Astrocyte (in vitro differentiated cells and primary cell): ENCODE data around the gene MYO16. TPM values are rescaled to one million over a fixed set of nuclear protein-coding genes. Genes with fewer than 3 reads are reported as not detected.

Experiments used
- DNase-seq: peaks from one replicate; pipeline ENCODE4 v3.0.0-alpha.2; 2010; ENCODE audit warnings: low read depth
- FAIRE-seq: peaks from 2 replicates; lab custom pipeline; 2011; peaks lifted over from hg19 to GRCh38; lab: Jason Lieb, UNC
- H2AFZ ChIP-seq: 2 replicates; pipeline ENCODE4 v1.6.0; 2012; ENCODE audit warnings: low read depth, low read length, inconsistent platforms
- H3K27ac ChIP-seq: 2 replicates; pipeline ENCODE4 v1.5.1; 2011; ENCODE audit warnings: low read depth, low read length, inconsistent platforms
- H3K27me3 ChIP-seq: 2 replicates; pipeline ENCODE4 v1.6.0; 2011; ENCODE audit warnings: low read length, inconsistent platforms; ENCODE audit not compliant: insufficient read depth
- H3K36me3 ChIP-seq: 2 replicates; pipeline ENCODE4 v1.5.1; 2011; ENCODE audit warnings: low read length, inconsistent platforms; ENCODE audit not compliant: insufficient read depth
- H3K4me1 ChIP-seq: 2 replicates; pipeline ENCODE4 v1.5.1; 2011; ENCODE audit warnings: low read length, inconsistent platforms; ENCODE audit not compliant: insufficient read depth
- H3K4me2 ChIP-seq: 2 replicates; pipeline ENCODE4 v1.6.0; 2012; ENCODE audit warnings: low read length, inconsistent platforms
- H3K4me3 ChIP-seq: 2 replicates; pipeline ENCODE4 v1.5.1; 2011; ENCODE audit warnings: low read depth, mild to moderate bottlenecking, low read length, inconsistent platforms; ENCODE audit not compliant: insufficient read depth
- H3K79me2 ChIP-seq: 2 replicates; pipeline ENCODE4 v1.6.0; 2012; ENCODE audit warnings: mild to moderate bottlenecking, low read length, inconsistent platforms; ENCODE audit not compliant: insufficient read depth
- H3K9ac ChIP-seq: 2 replicates; pipeline ENCODE4 v1.6.0; 2012; ENCODE audit warnings: mild to moderate bottlenecking, low read length, inconsistent platforms
- H3K9me3 ChIP-seq: 2 replicates; pipeline ENCODE4 v1.5.1; 2012; ENCODE audit warnings: low read depth, mild to moderate bottlenecking, low read length, inconsistent platforms; ENCODE audit not compliant: insufficient read depth
- H4K20me1 ChIP-seq: 2 replicates; pipeline ENCODE4 v1.6.0; 2012; ENCODE audit warnings: low read length, inconsistent platforms; ENCODE audit not compliant: insufficient read depth
- H3K27ac Mint-ChIP-seq: one replicate; pipeline ENCODE4 v1.8.0; 2021; ENCODE audit warnings: mild to moderate bottlenecking, mixed read lengths; ENCODE audit not compliant: unreplicated experiment
- H3K27me3 Mint-ChIP-seq: one replicate; pipeline ENCODE4 v1.8.0; 2021; ENCODE audit warnings: low read depth, mixed read lengths; ENCODE audit not compliant: unreplicated experiment
- H3K36me3 Mint-ChIP-seq: one replicate; pipeline ENCODE4 v1.8.0; 2021; ENCODE audit warnings: low read depth, mixed read lengths; ENCODE audit not compliant: unreplicated experiment
- H3K4me1 Mint-ChIP-seq: one replicate; pipeline ENCODE4 v1.8.0; 2021; ENCODE audit warnings: low read depth, mixed read lengths; ENCODE audit not compliant: unreplicated experiment
- H3K4me3 Mint-ChIP-seq: one replicate; pipeline ENCODE4 v1.8.0; 2021; ENCODE audit warnings: mild to moderate bottlenecking, moderate library complexity, mixed read lengths; ENCODE audit not compliant: unreplicated experiment
- H3K9me3 Mint-ChIP-seq: one replicate; pipeline ENCODE4 v1.8.0; 2021; ENCODE audit warnings: mild to moderate bottlenecking, mixed read lengths; ENCODE audit not compliant: unreplicated experiment
- EZH2 ChIP-seq: IDR thresholded peaks from 2 replicates; pipeline ENCODE4 v1.6.1; 2012; ENCODE audit warnings: mild to moderate bottlenecking, low read length, inconsistent platforms; ENCODE audit not compliant: insufficient read depth
- total RNA-seq: library from RNA; stranded (reverse); gene quantifications from 2 replicates; pipeline ENCODE4 v1.2.1, GENCODE V29; 2021
- TF ChIP-seq, protein P1 (sequence below): IDR thresholded peaks from 2 replicates; pipeline ENCODE4 v1.5.1; 2011; ENCODE audit warnings: low read depth, mild to moderate bottlenecking, inconsistent platforms, low read length, moderate library complexity; ENCODE audit not compliant: insufficient read depth

MYO16 gene
- total RNA-seq, 1 donor from 2014 or later = 0.14 TPM

DNA sequence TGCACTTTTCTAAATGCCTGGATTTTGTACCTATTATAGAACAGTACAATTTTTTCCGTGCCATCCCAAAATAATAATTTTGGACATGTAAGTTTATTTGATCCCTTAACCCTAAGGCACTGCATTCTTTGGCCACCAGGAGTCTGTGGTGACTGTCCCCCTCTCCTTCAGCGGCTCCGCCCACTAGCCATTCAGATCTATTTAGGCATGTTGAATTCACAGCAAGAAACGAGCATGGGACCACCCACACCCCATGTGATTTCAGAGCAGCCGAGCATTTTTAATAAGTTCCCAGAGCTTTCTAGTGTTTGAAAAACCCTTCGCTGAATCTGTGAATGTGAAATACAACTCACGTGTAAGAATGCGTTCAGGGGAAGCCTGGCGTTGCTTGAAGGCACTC lies 567.5 kb downstream of the MYO16 start:
- H3K4me1 ChIP-seq = no peaks in the 10 kb centered on the region
- no peak for TF ChIP-seq EZH2
- TF ChIP-seq, protein P1, sequence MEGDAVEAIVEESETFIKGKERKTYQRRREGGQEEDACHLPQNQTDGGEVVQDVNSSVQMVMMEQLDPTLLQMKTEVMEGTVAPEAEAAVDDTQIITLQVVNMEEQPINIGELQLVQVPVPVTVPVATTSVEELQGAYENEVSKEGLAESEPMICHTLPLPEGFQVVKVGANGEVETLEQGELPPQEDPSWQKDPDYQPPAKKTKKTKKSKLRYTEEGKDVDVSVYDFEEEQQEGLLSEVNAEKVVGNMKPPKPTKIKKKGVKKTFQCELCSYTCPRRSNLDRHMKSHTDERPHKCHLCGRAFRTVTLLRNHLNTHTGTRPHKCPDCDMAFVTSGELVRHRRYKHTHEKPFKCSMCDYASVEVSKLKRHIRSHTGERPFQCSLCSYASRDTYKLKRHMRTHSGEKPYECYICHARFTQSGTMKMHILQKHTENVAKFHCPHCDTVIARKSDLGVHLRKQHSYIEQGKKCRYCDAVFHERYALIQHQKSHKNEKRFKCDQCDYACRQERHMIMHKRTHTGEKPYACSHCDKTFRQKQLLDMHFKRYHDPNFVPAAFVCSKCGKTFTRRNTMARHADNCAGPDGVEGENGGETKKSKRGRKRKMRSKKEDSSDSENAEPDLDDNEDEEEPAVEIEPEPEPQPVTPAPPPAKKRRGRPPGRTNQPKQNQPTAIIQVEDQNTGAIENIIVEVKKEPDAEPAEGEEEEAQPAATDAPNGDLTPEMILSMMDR = peak; percentile 12
- H3K4me3 ChIP-seq = no peak overlapping the region
- H3K27ac ChIP-seq = no peak overlapping the region
- H2AFZ ChIP-seq = no peak overlapping the region
- DNase-seq = no peak
- no peaks in the 10 kb centered on the region for H3K36me3 Mint-ChIP-seq
- FAIRE-seq = no peak
- peaks cover 14% of the 10 kb centered on the region for H3K4me1 Mint-ChIP-seq
- H3K4me2 ChIP-seq = no peak overlapping the region
- H3K9me3 ChIP-seq = no peaks in the 10 kb centered on the region
- no peak overlapping the region for H3K9ac ChIP-seq
- H3K36me3 ChIP-seq = no peaks in the 10 kb centered on the region
- H3K27ac Mint-ChIP-seq = no peak overlapping the region
- H4K20me1 ChIP-seq = no peaks in the 10 kb centered on the region
- no peaks in the 10 kb centered on the region for H3K27me3 Mint-ChIP-seq
- H3K4me3 Mint-ChIP-seq = no peak overlapping the region
- no peaks in the 10 kb centered on the region for H3K27me3 ChIP-seq
- no peaks in the 10 kb centered on the region for H3K9me3 Mint-ChIP-seq
- no peaks in the 10 kb centered on the region for H3K79me2 ChIP-seq

DNA sequence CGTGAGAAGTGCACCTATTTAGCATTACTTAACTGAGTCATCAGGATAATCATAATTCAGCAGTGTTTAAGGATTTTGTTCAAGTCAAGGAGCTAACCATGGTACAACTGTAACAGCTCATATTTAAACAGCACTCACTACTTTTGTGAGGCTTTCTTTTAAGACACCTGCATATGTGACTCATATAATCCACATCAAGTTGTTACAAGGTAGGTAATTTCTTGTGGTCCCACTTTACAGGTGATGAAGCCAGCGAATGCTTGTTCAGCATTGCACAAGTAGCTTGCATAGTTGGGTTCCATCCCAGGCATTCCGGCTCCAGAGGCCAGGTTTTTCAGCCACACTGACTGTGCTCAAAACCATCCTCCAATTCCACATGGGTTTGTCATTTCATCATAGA lies 569.2 kb downstream of the MYO16 start:
- H3K36me3 ChIP-seq = no peaks in the 10 kb centered on the region
- H2AFZ ChIP-seq = no peak overlapping the region

DNA sequence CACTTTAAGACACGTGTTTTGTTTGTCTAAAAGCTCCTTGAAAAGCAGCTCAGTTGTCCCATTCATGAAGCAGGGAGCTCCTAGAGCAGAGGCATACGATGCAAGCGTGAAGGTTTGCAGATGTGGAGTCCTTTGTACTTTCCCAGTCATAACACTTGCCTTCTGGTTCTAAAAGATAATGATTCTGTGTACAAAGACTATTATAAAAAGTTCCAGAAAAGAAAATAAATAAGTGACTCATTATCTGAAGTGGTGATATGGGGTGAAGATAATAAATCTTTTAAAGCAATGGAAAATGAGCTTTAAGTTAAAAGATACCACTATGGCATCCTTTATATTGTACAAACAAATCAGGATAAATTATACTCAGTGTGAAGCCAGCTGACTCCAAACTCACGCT lies 569.9 kb downstream of the MYO16 start:
- Mint-ChIP-seq H3K27ac (no peak overlapping the region), H3K4me1 (peaks cover 16% of the 10 kb centered on the region), H3K27me3 (no peaks in the 10 kb centered on the region), H3K36me3 (no peaks in the 10 kb centered on the region), H3K4me3 (no peak overlapping the region), H3K9me3 (no peaks in the 10 kb centered on the region)
- Histone ChIP-seq H3K4me1 (no peaks in the 10 kb centered on the region), H3K27ac (no peak overlapping the region), H3K79me2 (no peaks in the 10 kb centered on the region), H3K27me3 (no peaks in the 10 kb centered on the region), H2AFZ (no peak overlapping the region), H3K36me3 (no peaks in the 10 kb centered on the region), H3K9me3 (no peaks in the 10 kb centered on the region), H4K20me1 (no peaks in the 10 kb centered on the region), H3K9ac (no peak overlapping the region), H3K4me2 (no peak overlapping the region), H3K4me3 (no peak overlapping the region)
- DNase-seq = no peak
- no peak for FAIRE-seq
- TF ChIP-seq, protein P1 = no peak
- TF ChIP-seq EZH2 = no peak

More for the DNA sequence above, 569.2 kb downstream of the MYO16 start:
- Mint-ChIP-seq H3K27ac (no peak overlapping the region), H3K4me1 (peaks cover 16% of the 10 kb centered on the region), H3K27me3 (no peaks in the 10 kb centered on the region), H3K36me3 (no peaks in the 10 kb centered on the region), H3K9me3 (no peaks in the 10 kb centered on the region), H3K4me3 (no peak overlapping the region)
- no peaks in the 10 kb centered on the region for H3K9me3 ChIP-seq
- no peaks in the 10 kb centered on the region for H3K79me2 ChIP-seq
- no peaks in the 10 kb centered on the region for H3K4me1 ChIP-seq
- H4K20me1 ChIP-seq = no peaks in the 10 kb centered on the region
- FAIRE-seq (peak; percentile 80), DNase-seq (peak; percentile 54)
- no peak overlapping the region for H3K27ac ChIP-seq
- no peak overlapping the region for H3K4me3 ChIP-seq
- no peak overlapping the region for H3K9ac ChIP-seq
- no peak overlapping the region for H3K4me2 ChIP-seq
- no peaks in the 10 kb centered on the region for H3K27me3 ChIP-seq
- TF ChIP-seq EZH2 = no peak
- TF ChIP-seq, protein P1 = no peak
